Measurements from ENCODE around the gene DGCR6L. TPM values are rescaled to one million over a fixed set of nuclear protein-coding genes. Genes with fewer than 3 reads are reported as not detected.
"Not testable (repeated sequence)": the region's sequence is repeated elsewhere in the genome, so short reads cannot be mapped to it uniquely, and the experiment has no call there.

Gene DGCR6L
- total RNA-seq, 4 donors from 2014 or later: 56.2 to 81.0 (median 79.3) TPM

DNA sequence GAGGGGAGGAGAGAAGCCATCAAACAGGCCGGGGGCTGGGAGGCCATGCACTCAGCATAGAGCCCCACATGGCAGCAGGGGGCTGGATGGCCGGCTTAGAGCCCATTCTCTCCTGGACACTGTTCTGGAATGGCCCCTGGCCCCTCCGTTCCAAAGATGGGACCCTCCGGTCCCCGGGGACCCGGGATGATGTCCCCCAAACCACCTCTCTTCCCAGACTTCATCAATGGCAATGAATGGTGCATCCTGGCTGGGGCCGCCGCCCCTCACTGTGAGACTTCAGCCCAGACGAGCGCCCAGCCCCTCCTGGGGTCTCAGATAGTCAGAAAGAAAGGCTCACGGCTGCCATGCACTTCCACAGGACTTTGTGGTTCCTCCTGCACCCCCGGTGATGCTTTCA is 38.0 kb downstream of the DGCR6L start:
- intact Hi-C loops (cut with DNase I; ENCODE audit: low total_unique reads): no loop called here
- DNase-seq (ENCODE audit: low spot score in 2 of 2): no peak
- 63 to 86% methylated on average over 2 to 12 of the region's 12 CpGs for WGBS, 2 donors
- TF ChIP-seq, protein P1, sequence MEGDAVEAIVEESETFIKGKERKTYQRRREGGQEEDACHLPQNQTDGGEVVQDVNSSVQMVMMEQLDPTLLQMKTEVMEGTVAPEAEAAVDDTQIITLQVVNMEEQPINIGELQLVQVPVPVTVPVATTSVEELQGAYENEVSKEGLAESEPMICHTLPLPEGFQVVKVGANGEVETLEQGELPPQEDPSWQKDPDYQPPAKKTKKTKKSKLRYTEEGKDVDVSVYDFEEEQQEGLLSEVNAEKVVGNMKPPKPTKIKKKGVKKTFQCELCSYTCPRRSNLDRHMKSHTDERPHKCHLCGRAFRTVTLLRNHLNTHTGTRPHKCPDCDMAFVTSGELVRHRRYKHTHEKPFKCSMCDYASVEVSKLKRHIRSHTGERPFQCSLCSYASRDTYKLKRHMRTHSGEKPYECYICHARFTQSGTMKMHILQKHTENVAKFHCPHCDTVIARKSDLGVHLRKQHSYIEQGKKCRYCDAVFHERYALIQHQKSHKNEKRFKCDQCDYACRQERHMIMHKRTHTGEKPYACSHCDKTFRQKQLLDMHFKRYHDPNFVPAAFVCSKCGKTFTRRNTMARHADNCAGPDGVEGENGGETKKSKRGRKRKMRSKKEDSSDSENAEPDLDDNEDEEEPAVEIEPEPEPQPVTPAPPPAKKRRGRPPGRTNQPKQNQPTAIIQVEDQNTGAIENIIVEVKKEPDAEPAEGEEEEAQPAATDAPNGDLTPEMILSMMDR (IDR thresholded peaks at IDR 0.05): no peak
- no peak overlapping the region for H3K4me3 ChIP-seq (ENCODE audit: low read depth, poor library complexity, severe bottlenecking)

DNA sequence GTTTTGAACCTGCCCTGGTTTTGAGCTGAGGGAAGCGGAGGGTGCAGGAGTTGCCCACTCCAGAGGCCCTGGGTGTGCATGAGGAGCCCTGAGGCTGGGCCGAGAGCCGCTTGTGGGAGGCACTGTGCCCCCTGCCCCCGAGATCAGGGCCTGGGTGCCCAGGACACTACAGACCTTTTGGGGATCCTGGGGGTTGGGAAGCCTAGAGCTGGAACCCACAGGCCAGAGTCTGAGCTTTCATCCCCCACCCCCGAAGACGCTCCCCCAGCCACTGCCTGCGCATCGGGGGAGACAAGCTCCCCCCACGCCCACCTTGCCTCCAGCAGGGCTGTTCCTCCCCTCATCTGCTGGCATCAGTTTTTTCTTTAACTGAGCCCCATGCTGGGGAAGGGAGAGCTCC is 38.4 kb downstream of the DGCR6L start:
- intact Hi-C loops (cut with DNase I; ENCODE audit: low total_unique reads); H3K4me3 ChIP-seq (ENCODE audit: low read depth, poor library complexity, severe bottlenecking); DNase-seq (ENCODE audit: low spot score in 2 of 2): not testable (repeated sequence)
- WGBS, 2 donors: 67 to 82% methylated on average over 3 to 9 of the region's 9 CpGs

DNA sequence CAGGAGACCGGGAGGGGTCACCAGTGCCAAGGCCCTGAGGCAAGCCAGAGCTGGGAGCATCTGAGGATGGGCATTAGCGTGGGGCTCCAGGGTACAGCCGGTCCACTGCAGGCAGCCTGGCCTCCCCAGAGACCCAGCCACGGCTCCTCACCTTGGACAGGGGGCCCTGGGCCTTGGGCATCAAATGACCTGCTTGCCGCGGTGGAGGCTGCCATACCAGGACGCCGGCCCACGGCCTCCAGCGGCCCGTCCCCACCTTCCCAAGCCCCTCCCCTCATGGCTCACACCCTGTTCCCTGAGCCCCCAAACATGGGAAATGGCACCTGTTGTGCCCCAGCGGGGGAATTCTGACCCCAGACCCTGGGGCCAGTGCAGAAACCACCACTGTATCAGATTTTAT is 39.0 kb downstream of the DGCR6L start:
- TF ChIP-seq, protein P1 (IDR thresholded peaks at IDR 0.05): no peak
- no peak for TF ChIP-seq POLR2A (IDR thresholded peaks at IDR 0.05)
- DNase-seq (ENCODE audit: low spot score in 2 of 2): no peak
- 74 to 77% methylated on average over 12 of the region's 12 CpGs for WGBS, 2 donors
- intact Hi-C loops (cut with DNase I; ENCODE audit: low total_unique reads): no loop called here
- H3K4me3 ChIP-seq (ENCODE audit: low read depth, poor library complexity, severe bottlenecking): no peak overlapping the region

DNA sequence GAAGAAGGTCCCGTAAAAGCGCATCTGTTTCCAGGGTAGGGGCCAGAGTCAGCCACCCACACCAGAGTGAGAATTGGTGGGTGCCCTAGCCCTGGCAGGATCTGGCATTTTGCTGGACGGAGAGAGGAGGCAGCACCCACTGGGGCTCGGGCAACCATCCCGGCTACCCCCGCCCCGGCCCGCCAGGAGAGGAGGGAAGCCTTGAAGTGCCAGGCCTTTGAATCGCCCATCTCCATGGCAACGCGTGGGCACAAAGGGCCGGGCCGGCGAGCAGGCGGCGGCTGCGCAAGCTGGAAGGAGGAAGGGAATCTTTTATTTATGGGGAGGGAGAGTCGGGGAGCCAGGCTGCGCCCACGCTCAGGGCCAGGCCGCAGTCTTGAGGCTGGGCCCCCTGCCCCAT is 39.7 kb downstream of the DGCR6L start:
- WGBS, 2 donors: 54 to 72% methylated on average over 3 to 12 of the region's 21 CpGs
- DNase-seq (ENCODE audit: low spot score in 2 of 2): not testable (repeated sequence)

DNA sequence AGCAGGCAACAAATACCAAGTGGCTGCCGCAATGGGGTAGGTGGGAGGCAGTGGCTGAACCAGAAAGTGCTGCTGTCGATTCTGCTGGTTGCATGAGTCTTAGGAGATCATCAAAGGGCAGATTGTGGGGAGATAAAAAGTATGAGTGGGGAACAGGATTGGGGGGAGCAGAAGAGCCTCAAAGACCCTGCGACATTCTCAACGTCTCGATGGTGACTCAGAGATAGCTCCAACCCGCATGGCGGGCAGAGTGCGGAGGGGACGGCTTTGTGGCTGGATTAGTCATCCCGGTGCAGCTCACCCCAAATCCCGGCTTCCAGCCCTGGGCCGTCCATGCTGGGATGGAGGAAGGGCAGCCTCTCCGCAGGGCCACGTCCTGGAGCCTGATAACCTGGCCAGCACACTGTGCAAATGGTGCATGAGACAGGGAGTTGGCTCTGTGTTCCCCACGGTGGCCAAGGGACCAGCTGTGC is 40.2 kb downstream of the DGCR6L start:
- no peak overlapping the region for H3K4me3 ChIP-seq (ENCODE audit: low read depth, poor library complexity, severe bottlenecking)
- intact Hi-C loops (cut with DNase I; ENCODE audit: low total_unique reads): no loop called here
- no peak for DNase-seq (ENCODE audit: low spot score in 2 of 2)
- 70% methylated on average over 15 of the region's 15 CpGs for WGBS, 2 donors
- TF ChIP-seq, protein P1 (IDR thresholded peaks at IDR 0.05): no peak
- TF ChIP-seq POLR2A (IDR thresholded peaks at IDR 0.05): no peak

More for the DNA sequence above, 39.7 kb downstream of the DGCR6L start:
- intact Hi-C loops (cut with DNase I; ENCODE audit: low total_unique reads); H3K4me3 ChIP-seq (ENCODE audit: low read depth, poor library complexity, severe bottlenecking): not testable (repeated sequence)

DNA sequence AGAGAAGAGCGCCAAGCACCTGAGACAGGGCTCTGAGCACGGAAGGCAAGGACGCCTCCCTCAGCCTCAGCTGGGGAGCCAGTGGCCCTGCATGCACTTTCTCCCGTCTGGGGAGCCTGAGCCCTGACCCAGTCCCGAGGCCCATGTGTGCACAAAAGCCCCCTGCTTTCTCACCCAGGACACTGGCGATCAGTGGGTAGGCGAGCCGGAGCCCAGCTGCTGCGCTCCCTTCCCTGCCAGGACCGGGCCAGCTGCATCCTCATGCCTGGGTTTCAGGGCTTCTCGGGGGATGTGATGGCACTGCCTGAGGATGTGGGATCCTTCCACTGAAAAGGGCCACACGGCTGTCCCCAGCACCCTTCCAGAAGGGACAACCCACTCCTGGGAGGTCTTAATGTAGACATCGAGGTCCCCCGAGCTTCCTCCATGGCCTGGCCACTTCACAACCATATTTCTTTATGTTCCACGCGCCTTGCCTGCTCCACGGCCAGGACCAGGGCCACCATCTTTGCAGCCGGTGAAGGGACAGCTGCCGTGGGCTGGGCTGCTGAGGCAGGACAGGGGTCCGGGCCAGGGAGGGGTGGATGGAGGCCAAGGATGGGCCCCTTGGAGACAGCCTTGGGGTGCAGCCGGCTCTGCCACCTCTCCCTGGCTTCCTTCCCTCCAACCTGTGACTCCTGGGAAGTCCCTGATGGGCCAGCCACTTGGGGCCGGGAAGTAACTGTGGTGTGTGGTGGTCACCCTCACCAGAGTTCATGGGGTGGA is 41.0 kb downstream of the DGCR6L start:
- DNase-seq (ENCODE audit: low spot score in 2 of 2); intact Hi-C loops (cut with DNase I; ENCODE audit: low total_unique reads); H3K4me3 ChIP-seq (ENCODE audit: low read depth, poor library complexity, severe bottlenecking): not testable (repeated sequence)
- 82 to 85% methylated on average over 11 to 15 of the region's 22 CpGs for WGBS, 2 donors

DNA sequence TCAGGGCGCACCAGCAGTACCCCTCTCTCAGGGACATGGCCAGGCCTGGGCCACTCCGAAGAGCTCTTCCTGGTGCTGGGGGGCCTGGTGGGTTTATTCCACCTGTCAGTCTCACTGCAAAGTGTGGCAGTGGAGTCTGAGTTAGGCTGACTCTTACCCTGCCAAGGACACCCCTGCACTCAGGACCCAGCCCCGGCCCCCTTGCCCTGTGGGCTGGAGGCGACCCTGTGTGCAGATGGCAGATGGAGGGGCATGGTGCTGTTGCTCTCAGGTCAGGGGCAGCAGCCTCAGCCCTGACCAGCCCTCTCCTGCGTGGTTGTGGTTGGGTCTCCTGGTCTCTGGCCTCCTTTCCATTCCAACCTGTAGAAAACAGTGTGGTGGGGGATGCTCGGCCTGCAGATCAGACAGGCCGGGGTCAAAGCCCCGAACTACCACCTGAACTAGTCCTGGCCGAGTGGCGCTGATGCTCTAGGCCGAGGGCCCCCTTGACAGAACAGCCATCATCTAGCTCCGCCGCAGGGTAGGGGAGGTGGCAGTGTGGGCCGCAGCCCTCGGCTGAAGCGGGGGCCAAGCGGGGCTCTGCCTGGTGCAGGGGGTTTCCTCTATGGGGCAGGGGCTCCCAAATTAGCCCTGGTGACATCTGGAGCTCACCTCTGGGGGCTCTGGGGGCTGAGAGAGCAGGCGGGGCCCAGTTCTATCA is 41.8 kb downstream of the DGCR6L start:
- not testable (repeated sequence) for DNase-seq (ENCODE audit: low spot score in 2 of 2); H3K4me3 ChIP-seq (ENCODE audit: low read depth, poor library complexity, severe bottlenecking)

More for the DNA sequence above, 41.8 kb downstream of the DGCR6L start:
- intact Hi-C loops (cut with DNase I; ENCODE audit: low total_unique reads): not testable (repeated sequence)
- 88 to 91% methylated on average over 4 to 14 of the region's 18 CpGs for WGBS, 2 donors

Measured in lower leg skin (tissue), 4 donors.